Measurements from ENCODE around the gene SLC6A9.

SLC6A9 gene

DNA sequence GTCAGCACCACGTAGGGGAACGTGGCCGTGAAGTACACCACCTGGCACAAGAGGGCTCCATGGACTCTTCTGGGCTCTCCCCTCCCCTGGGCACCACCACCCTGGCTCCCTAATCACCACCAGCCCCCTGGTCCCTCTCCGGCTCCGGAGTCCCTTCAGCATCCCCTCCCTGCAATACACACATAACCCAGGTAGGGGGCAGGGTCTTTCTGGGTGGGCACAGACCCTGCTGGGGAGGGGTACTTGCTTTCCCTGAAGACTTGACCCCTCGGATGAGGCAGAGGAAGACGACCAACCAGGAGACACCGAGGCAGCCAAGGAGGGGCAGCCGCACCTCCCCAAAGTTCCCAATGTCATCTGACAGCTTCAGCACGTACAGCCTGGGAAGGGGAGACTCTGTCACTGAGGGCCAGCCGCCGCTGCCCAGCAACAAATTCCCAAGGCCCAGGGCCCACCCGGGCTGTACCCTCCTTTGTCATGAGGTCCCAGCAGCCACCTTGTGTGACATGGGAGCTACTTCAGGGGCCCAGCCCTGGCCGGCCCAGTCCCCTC is 28.6 kb downstream of the SLC6A9 start:
- Histone ChIP-seq H3K27ac (no peak overlapping the region), H3K4me3 (ENCODE audit: low read depth, low read length) (no peak overlapping the region), H3K36me3 (replicated peaks) (no peaks in the 10 kb centered on the region), H3K27me3 (replicated peaks) (no peaks in the 10 kb centered on the region)
- no peak for DNase-seq
- TF ChIP-seq, protein P1, sequence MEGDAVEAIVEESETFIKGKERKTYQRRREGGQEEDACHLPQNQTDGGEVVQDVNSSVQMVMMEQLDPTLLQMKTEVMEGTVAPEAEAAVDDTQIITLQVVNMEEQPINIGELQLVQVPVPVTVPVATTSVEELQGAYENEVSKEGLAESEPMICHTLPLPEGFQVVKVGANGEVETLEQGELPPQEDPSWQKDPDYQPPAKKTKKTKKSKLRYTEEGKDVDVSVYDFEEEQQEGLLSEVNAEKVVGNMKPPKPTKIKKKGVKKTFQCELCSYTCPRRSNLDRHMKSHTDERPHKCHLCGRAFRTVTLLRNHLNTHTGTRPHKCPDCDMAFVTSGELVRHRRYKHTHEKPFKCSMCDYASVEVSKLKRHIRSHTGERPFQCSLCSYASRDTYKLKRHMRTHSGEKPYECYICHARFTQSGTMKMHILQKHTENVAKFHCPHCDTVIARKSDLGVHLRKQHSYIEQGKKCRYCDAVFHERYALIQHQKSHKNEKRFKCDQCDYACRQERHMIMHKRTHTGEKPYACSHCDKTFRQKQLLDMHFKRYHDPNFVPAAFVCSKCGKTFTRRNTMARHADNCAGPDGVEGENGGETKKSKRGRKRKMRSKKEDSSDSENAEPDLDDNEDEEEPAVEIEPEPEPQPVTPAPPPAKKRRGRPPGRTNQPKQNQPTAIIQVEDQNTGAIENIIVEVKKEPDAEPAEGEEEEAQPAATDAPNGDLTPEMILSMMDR (IDR thresholded peaks at IDR 0.05; ENCODE audit: low read depth, low read length, missing control alignments), result peak; percentile 57
- in situ Hi-C loops (cut with HindIII; ENCODE audit: low pct_ligation_motif_present, low sequenced_read_pairs), result no loop called here

- H3K4me3 ChIP-seq (ENCODE audit: low read depth, low read length), result no peak overlapping the region
- H3K27ac ChIP-seq, result no peak overlapping the region
- no peaks in the 10 kb centered on the region for H3K36me3 ChIP-seq (replicated peaks)
- H3K27me3 ChIP-seq (replicated peaks), result no peaks in the 10 kb centered on the region
- in situ Hi-C loops (cut with HindIII; ENCODE audit: low pct_ligation_motif_present, low sequenced_read_pairs), result no loop called here
- DNase-seq, result no peak
- TF ChIP-seq, protein P1 (IDR thresholded peaks at IDR 0.05; ENCODE audit: low read depth, low read length, missing control alignments), result no peak
These were observed 29.1 kb downstream of the SLC6A9 start for GRCh38 chr1:44002165-44002564.

DNA sequence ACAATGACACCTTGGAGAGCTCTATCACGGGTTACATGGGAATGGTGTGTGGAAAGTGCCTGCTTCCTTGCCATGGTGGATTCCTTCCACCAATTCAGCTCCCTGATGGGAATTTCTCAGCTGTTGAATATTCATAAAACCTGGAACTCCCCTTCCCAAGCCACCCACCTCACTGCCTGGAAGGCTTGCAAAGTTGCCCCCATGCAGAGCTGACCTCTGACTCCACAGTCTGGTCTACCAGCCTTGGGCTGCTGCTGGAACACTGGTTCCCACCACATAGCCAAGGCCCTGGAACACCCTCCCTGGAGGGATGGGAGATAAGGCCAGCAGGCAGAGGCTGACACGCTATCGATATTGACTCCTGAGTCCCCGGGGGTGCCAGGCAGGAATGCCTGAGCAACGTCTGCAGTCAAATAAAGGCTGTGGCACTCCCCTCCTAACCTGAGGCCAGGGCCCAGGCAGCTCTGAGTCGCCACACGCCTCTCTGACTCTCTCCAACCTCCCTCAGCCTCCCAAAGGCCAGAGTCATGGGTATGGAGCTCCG is 31.1 kb downstream of the SLC6A9 start:
- no peaks in the 10 kb centered on the region for H3K27me3 ChIP-seq (replicated peaks)
- no peak overlapping the region for H3K27ac ChIP-seq
- TF ChIP-seq, protein P1 (IDR thresholded peaks at IDR 0.05; ENCODE audit: low read depth, low read length, missing control alignments), result no peak
- in situ Hi-C loops (cut with HindIII; ENCODE audit: low pct_ligation_motif_present, low sequenced_read_pairs), result no loop called here
- H3K36me3 ChIP-seq (replicated peaks), result no peaks in the 10 kb centered on the region
- DNase-seq, result no peak
- no peak overlapping the region for H3K4me3 ChIP-seq (ENCODE audit: low read depth, low read length)

GRCh38 chr1:43999455-43999854 is 31.8 kb downstream of the SLC6A9 start:
- in situ Hi-C loops (cut with HindIII; ENCODE audit: low pct_ligation_motif_present, low sequenced_read_pairs), result no loop called here
- H3K27me3 ChIP-seq (replicated peaks), result no peaks in the 10 kb centered on the region
- H3K4me3 ChIP-seq (ENCODE audit: low read depth, low read length), result no peak overlapping the region
- H3K36me3 ChIP-seq (replicated peaks), result no peaks in the 10 kb centered on the region
- TF ChIP-seq, protein P1 (IDR thresholded peaks at IDR 0.05; ENCODE audit: low read depth, low read length, missing control alignments), result no peak
- DNase-seq, result no peak
- H3K27ac ChIP-seq, result no peak overlapping the region

- no peaks in the 10 kb centered on the region for H3K36me3 ChIP-seq (replicated peaks)
- no peak overlapping the region for H3K4me3 ChIP-seq (ENCODE audit: low read depth, low read length)
These were observed 33.3 kb downstream of the SLC6A9 start for GRCh38 chr1:43998000-43998378.

More at GRCh38 chr1:43998000-43998378, 33.3 kb downstream of the SLC6A9 start:
- TF ChIP-seq, protein P1 (IDR thresholded peaks at IDR 0.05; ENCODE audit: low read depth, low read length, missing control alignments), result no peak
- in situ Hi-C loops (cut with HindIII; ENCODE audit: low pct_ligation_motif_present, low sequenced_read_pairs), result no loop called here
- DNase-seq, result no peak
- Histone ChIP-seq H3K27ac (no peak overlapping the region), H3K27me3 (replicated peaks) (no peaks in the 10 kb centered on the region)

All from brain microvascular endothelial cell (primary cell).